B cell (primary cell): ENCODE measurements around the gene ZSCAN20. TPM values are rescaled to one million over a fixed set of nuclear protein-coding genes. Genes with fewer than 3 reads are reported as not detected.

Experiments used
- ATAC-seq: fragments of 200-7000 bp; cut with Tn5 transposase; one replicate; pipeline ENCODE4 v1.10.0; 2021; ENCODE audit warnings: low read depth, mild to moderate bottlenecking, moderate number of reproducible peaks, moderate library complexity
- CTCF ChIA-PET: fragments of 350-600 bp; sonication (Branson Sonifier 250); formaldehyde crosslinking; loops from one replicate; lab custom pipeline; 2021; ENCODE audit warnings: antibody characterized with exemption, inconsistent platforms; lab: Charles Lee
- POLR2A ChIA-PET: fragments of 350-600 bp; sonication (Branson Sonifier 250); formaldehyde crosslinking; loops from one replicate; lab custom pipeline; 2021; ENCODE audit warnings: antibody characterized with exemption; lab: Charles Lee
- DNase-seq: peaks from one replicate; pipeline ENCODE4 v3.0.0; 2013
- H2AFZ ChIP-seq: 2 replicates; pipeline ENCODE4 v1.6.1; 2012; ENCODE audit warnings: mild to moderate bottlenecking, low read depth, low read length; ENCODE audit not compliant: insufficient read depth, poor library complexity, severe bottlenecking
- H3K27ac ChIP-seq, 2 donors: 1 replicate in 1 of 2; 2 replicates in 1 of 2; pipeline ENCODE4 v1.5.1; 2012 to 2013; ENCODE audit warnings: low read length in 2 of 2, mild to moderate bottlenecking in 2 of 2, moderate library complexity in 1 of 2
- H3K27me3 ChIP-seq, 4 experiments: fragments of 200-600 bp in 1 of 4; sonication (generic) in 1 of 4; replicated peaks in 1 of 4; 1 replicate in 2 of 4; 2 replicates in 2 of 4; pipeline versions ENCODE4 v1.6.1 to v1.7.0; 2013 to 2016; ENCODE audit warnings: low read length in 3 of 4, mild to moderate bottlenecking in 2 of 4, mixed read lengths in 1 of 4, moderate library complexity in 1 of 4; ENCODE audit not compliant: insufficient read depth in 4 of 4, control insufficient read depth in 3 of 4; ENCODE audit errors: control extremely low read depth in 1 of 4
- H3K36me3 ChIP-seq, 2 experiments: replicated peaks in 1 of 2; 1 replicate in 1 of 2; 2 replicates in 1 of 2; pipeline versions ENCODE4 v1.6.1 to v1.7.1; 2013; ENCODE audit warnings: low read length in 1 of 2; ENCODE audit not compliant: insufficient read depth in 2 of 2, control insufficient read depth in 1 of 2; ENCODE audit errors: control extremely low read depth in 1 of 2, extremely low read depth in 1 of 2
- H3K4me1 ChIP-seq, 2 donors: fragments of 200-600 bp in 1 of 2; sonication (generic) in 1 of 2; 1 replicate in 1 of 2; 2 replicates in 1 of 2; pipeline versions ENCODE4 v1.5.1 to v1.6.1; 2013 to 2017; ENCODE audit warnings: low read length in 2 of 2; ENCODE audit not compliant: control insufficient read depth in 2 of 2, insufficient read depth in 2 of 2
- H3K4me2 ChIP-seq: replicated peaks from 2 replicates; pipeline ENCODE3; 2012; ENCODE audit warnings: mild to moderate bottlenecking, low read depth, low read length; ENCODE audit not compliant: poor library complexity, severe bottlenecking
- H3K4me3 ChIP-seq, 5 experiments: fragments of 200-600 bp in 1 of 5; sonication (generic) in 1 of 5; 1 replicate in 3 of 5; 2 replicates in 2 of 5; pipeline versions ENCODE4 v1.5.1 to v1.7.0; 2011 to 2016; ENCODE audit warnings: low read length in 4 of 5, mild to moderate bottlenecking in 4 of 5, low read depth in 2 of 5, control low read depth in 1 of 5, moderate library complexity in 1 of 5; ENCODE audit not compliant: insufficient read depth in 1 of 5; ENCODE audit errors: control extremely low read depth in 1 of 5, extremely low read depth in 1 of 5
- H3K79me2 ChIP-seq: fragments of 200-600 bp; sonication (generic); one replicate; pipeline ENCODE4 v1.6.0; 2016; ENCODE audit warnings: low read length; ENCODE audit not compliant: control insufficient read depth, insufficient read depth
- H3K9ac ChIP-seq: fragments of 200-600 bp; sonication (generic); 2 replicates; pipeline ENCODE4 v1.6.1; 2017; ENCODE audit warnings: mild to moderate bottlenecking, low read length, moderate library complexity
- H3K9me3 ChIP-seq, 3 donors: one replicate each; pipeline versions ENCODE4 v1.6.1 to v1.7.1; 2013; ENCODE audit warnings: low read length in 2 of 3; ENCODE audit not compliant: control insufficient read depth in 2 of 3, insufficient read depth in 1 of 3; ENCODE audit errors: control extremely low read depth in 1 of 3
- H4K20me1 ChIP-seq: 2 replicates; pipeline ENCODE4 v1.6.0; 2012; ENCODE audit warnings: mild to moderate bottlenecking, low read length; ENCODE audit not compliant: insufficient read depth, control insufficient read depth, poor library complexity, severe bottlenecking
- H3K27ac Mint-ChIP-seq: one replicate; pipeline ENCODE4 v1.8.0; 2021; ENCODE audit warnings: mixed read lengths
- H3K27me3 Mint-ChIP-seq: one replicate; pipeline ENCODE4 v1.8.0; 2021; ENCODE audit warnings: mixed read lengths
- H3K4me1 Mint-ChIP-seq: one replicate; pipeline ENCODE4 v1.8.0; 2021; ENCODE audit warnings: mixed read lengths
- H3K4me3 Mint-ChIP-seq: one replicate; pipeline ENCODE4 v1.8.0; 2021; ENCODE audit warnings: mixed read lengths
- H3K9me3 Mint-ChIP-seq: one replicate; pipeline ENCODE4 v1.8.0; 2022; ENCODE audit warnings: mixed read lengths; ENCODE audit not compliant: insufficient read depth
- EZH2 ChIP-seq: IDR thresholded peaks from 2 replicates; pipeline ENCODE4 v1.6.1; 2012; ENCODE audit warnings: borderline replicate concordance, low read depth, mild to moderate bottlenecking, moderate library complexity, low read length; ENCODE audit not compliant: insufficient read depth, poor library complexity, severe bottlenecking
- WGBS: methylation state at CpG from one replicate; pipeline ENCODE4 v1.1.5; 2013; ENCODE audit warnings: missing lambda C conversion rate; ENCODE audit not compliant: insufficient coverage; 5-methylcytosine and 5-hydroxymethylcytosine counted together
- intact Hi-C: fragments of 100-400 bp; cut with micrococcal nuclease; formaldehyde crosslinking; loops from one replicate; pipeline ENCODE4 v1.10.0; 2022
- polyA plus RNA-seq: library from polyadenylated mRNA; depleted of rRNA; stranded (reverse); fragments of >200 nt; gene quantifications from 2 replicates; pipeline ENCODE4 v1.2.3, GENCODE V29; 2012
- total RNA-seq, 2 donors: library from RNA; stranded (reverse); fragments of 120-200 nt in 1 of 2; gene quantifications; 1 replicate in 1 of 2; 2 replicates in 1 of 2; pipeline versions ENCODE4 v1.2.3 to v1.2.4, GENCODE V29; 2013 to 2022
- TF ChIP-seq, protein P1 (sequence below): fragments of 200-600 bp; IDR thresholded peaks from one replicate; pipeline ENCODE4 v1.8.0; 2022; ENCODE audit warnings: antibody characterized with exemption, mild to moderate bottlenecking

The ZSCAN20 gene
- total and polyA plus RNA-seq, 2 donors (not counting 1 experiment from before 2014, with no cell fraction given): 0.18 to 3.7 TPM

- peaks cover 0 to 9% (median 3%) of the 10 kb centered on the region in 4 experiments for H3K27me3 ChIP-seq
- H3K4me1 ChIP-seq: peaks cover 6 to 7% of the 10 kb centered on the region in 2 donors
- H3K4me3 ChIP-seq: no peak overlapping the region
- no peak overlapping the region for H3K27ac ChIP-seq
- no peaks in the 10 kb centered on the region for H3K79me2 ChIP-seq
- WGBS: 100% methylated on average over 2 of the region's 4 CpGs
- Mint-ChIP-seq H3K27ac (no peak overlapping the region), H3K9me3 (no peaks in the 10 kb centered on the region), H3K4me1 (peaks cover 5% of the 10 kb centered on the region), H3K27me3 (peaks cover 46% of the 10 kb centered on the region), H3K4me3 (no peak overlapping the region)
- DNase-seq (no peak), ATAC-seq (no peak)
- no peaks in the 10 kb centered on the region for H3K36me3 ChIP-seq
- POLR2A ChIA-PET: no interaction called here
- no peak overlapping the region for H3K9ac ChIP-seq
- H3K4me2 ChIP-seq: no peak overlapping the region
- CTCF ChIA-PET: no interaction called here
- no peak overlapping the region for H2AFZ ChIP-seq
- TF ChIP-seq EZH2: no peak
- TF ChIP-seq, protein P1, sequence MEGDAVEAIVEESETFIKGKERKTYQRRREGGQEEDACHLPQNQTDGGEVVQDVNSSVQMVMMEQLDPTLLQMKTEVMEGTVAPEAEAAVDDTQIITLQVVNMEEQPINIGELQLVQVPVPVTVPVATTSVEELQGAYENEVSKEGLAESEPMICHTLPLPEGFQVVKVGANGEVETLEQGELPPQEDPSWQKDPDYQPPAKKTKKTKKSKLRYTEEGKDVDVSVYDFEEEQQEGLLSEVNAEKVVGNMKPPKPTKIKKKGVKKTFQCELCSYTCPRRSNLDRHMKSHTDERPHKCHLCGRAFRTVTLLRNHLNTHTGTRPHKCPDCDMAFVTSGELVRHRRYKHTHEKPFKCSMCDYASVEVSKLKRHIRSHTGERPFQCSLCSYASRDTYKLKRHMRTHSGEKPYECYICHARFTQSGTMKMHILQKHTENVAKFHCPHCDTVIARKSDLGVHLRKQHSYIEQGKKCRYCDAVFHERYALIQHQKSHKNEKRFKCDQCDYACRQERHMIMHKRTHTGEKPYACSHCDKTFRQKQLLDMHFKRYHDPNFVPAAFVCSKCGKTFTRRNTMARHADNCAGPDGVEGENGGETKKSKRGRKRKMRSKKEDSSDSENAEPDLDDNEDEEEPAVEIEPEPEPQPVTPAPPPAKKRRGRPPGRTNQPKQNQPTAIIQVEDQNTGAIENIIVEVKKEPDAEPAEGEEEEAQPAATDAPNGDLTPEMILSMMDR: no peak
- H3K9me3 ChIP-seq: no peaks in the 10 kb centered on the region
- no peaks in the 10 kb centered on the region for H4K20me1 ChIP-seq
- intact Hi-C loops: no loop called here
Observed at GRCh38 chr1:33435096-33435820, 37.2 kb upstream of the ZSCAN20 start.

GRCh38 chr1:33436557-33437285, 35.7 kb upstream of the ZSCAN20 start:
- intact Hi-C loops: no loop called here
- no peak overlapping the region for H3K9ac ChIP-seq
- POLR2A ChIA-PET: interaction anchor here (0.5 kb wide), 1 partner anchor 85 kb away, joined by 4 read pairs; no protein-coding TSS in a partner anchor

More at GRCh38 chr1:33436557-33437285, 35.7 kb upstream of the ZSCAN20 start:
- Histone ChIP-seq H3K4me2 (no peak overlapping the region), H4K20me1 (no peaks in the 10 kb centered on the region), H3K9me3 (no peaks in the 10 kb centered on the region), H2AFZ (no peak overlapping the region), H3K27me3 (peaks cover 0 to 7% (median 2%) of the 10 kb centered on the region in 4 experiments), H3K4me3 (no peak overlapping the region), H3K79me2 (no peaks in the 10 kb centered on the region), H3K4me1 (no peaks in the 10 kb centered on the region), H3K27ac (no peak overlapping the region), H3K36me3 (no peaks in the 10 kb centered on the region)
- no peak overlapping the region for H3K4me3 Mint-ChIP-seq
- TF ChIP-seq EZH2: no peak
- TF ChIP-seq, protein P1: no peak
- H3K27me3 Mint-ChIP-seq: peaks cover 52% of the 10 kb centered on the region
- H3K9me3 Mint-ChIP-seq: no peaks in the 10 kb centered on the region
- WGBS: 68% methylated on average over 2 of the region's 4 CpGs
- no peak for DNase-seq
- no peak overlapping the region for H3K27ac Mint-ChIP-seq
- ATAC-seq: no peak
- no peaks in the 10 kb centered on the region for H3K4me1 Mint-ChIP-seq
- CTCF ChIA-PET: interaction anchor here (1.1 kb wide), 1 partner anchor 19 kb away, joined by 3 read pairs; no protein-coding TSS in a partner anchor
